SK-N-MC (cell line): ENCODE results near the gene LRP1-AS.

Source experiments
- EZH2 ChIP-seq: fragments of 200-600 bp; sonication (generic); IDR thresholded peaks from one replicate; pipeline ENCODE4 v1.6.1; 2017; ENCODE audit warnings: antibody characterized with exemption
- FOXP2 ChIP-seq: optimal IDR thresholded peaks from 2 replicates; pipeline ENCODE3; 2011; ENCODE audit warnings: mild to moderate bottlenecking, moderate library complexity; ENCODE audit not compliant: insufficient read depth; ENCODE audit errors: extremely low read length, control extremely low read depth
- POLR2AphosphoS5 ChIP-seq: IDR thresholded peaks from 2 replicates; pipeline ENCODE4 v1.6.1; 2012; ENCODE audit warnings: mild to moderate bottlenecking, low read depth, low read length, borderline replicate concordance

DNA sequence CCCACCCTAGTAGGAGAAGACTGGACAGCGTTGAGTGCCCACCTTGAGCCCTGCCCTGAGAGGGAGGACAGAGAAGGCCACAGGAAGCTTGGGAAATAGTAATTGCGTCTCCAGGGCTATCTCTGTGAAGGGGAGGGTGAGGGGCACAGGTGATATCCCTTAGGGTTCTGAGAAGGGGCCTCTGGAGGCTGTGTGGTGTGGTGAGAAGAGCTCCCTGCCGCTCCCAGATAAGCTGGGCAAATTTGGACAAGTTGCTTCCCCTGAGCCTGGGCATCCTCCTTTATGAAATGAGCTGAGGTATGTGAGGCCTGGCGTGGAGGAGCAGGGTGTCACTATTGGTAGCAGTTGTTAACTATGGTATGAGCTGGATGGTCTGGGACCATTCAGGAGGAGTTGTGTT, 23.5 kb upstream of the LRP1-AS start:
- no peak for TF ChIP-seq EZH2
- no peak for TF ChIP-seq POLR2AphosphoS5
- no peak for TF ChIP-seq FOXP2
